Thymus (tissue), 11 donors: Measurements from ENCODE around the gene PPM1N. TPM values are rescaled to one million over a fixed set of nuclear protein-coding genes. Genes with fewer than 3 reads are reported as not detected.

Experiments used
- DNase-seq, 9 donors: peaks; one replicate each; pipeline ENCODE4 v3.0.0-alpha.2; 2013; ENCODE audit warnings: low spot score in 9 of 9, low read depth in 6 of 9, missing footprints in 1 of 9
- H3K27ac ChIP-seq, 2 donors: one replicate each; pipeline ENCODE4 v1.5.1; 2013; ENCODE audit warnings: control low read depth in 1 of 2, low read depth in 1 of 2, low read length in 1 of 2, mild to moderate bottlenecking in 1 of 2, moderate library complexity in 1 of 2
- H3K27me3 ChIP-seq, 2 donors: one replicate each; pipeline ENCODE4 v1.5.1; 2013; ENCODE audit warnings: low read length in 1 of 2; ENCODE audit not compliant: control insufficient read depth in 2 of 2, insufficient read depth in 1 of 2
- H3K36me3 ChIP-seq, 2 donors: one replicate each; pipeline ENCODE4 v1.5.1; 2013; ENCODE audit warnings: low read length in 1 of 2, mild to moderate bottlenecking in 1 of 2, moderate library complexity in 1 of 2; ENCODE audit not compliant: control insufficient read depth in 2 of 2, insufficient read depth in 2 of 2
- H3K4me1 ChIP-seq, 2 donors: one replicate each; pipeline ENCODE4 v1.5.1; 2013; ENCODE audit warnings: low read length in 2 of 2; ENCODE audit not compliant: control insufficient read depth in 2 of 2, insufficient read depth in 2 of 2
- H3K4me3 ChIP-seq, 2 donors: one replicate each; pipeline ENCODE4 v1.5.1; 2013; ENCODE audit warnings: low read length in 2 of 2, control low read depth in 1 of 2, mild to moderate bottlenecking in 1 of 2
- H3K9me3 ChIP-seq, 2 donors: one replicate each; pipeline ENCODE4 v1.5.1; 2013; ENCODE audit warnings: low read length in 1 of 2, mild to moderate bottlenecking in 1 of 2; ENCODE audit not compliant: control insufficient read depth in 2 of 2, insufficient read depth in 1 of 2
- WGBS: extraction: QIAGEN DNeasy Blood & Tissue Kit; methylation state at CpG from one replicate; pipeline ENCODE4 v1.1.7; 2013; 5-methylcytosine and 5-hydroxymethylcytosine counted together
- polyA plus RNA-seq: library from polyadenylated mRNA; stranded (reverse); fragments of 200-250 nt; gene quantifications from one replicate; pipeline ENCODE4 v1.2.3, GENCODE V29; 2013
- total RNA-seq: library from RNA; stranded (reverse); fragments of 120-200 nt; gene quantifications from one replicate; pipeline ENCODE4 v1.2.4, GENCODE V29; 2013
- donor health status: healthy.

Gene PPM1N
- total and polyA plus RNA-seq, 2 donors = 4.0 to 4.8 TPM

- 54% methylated on average over 8 of the region's 8 CpGs for WGBS
- Histone ChIP-seq H3K36me3 (no peaks in the 10 kb centered on the region), H3K4me1 (peaks cover 1 to 20% of the 10 kb centered on the region in 2 donors), H3K27me3 (peaks cover 11 to 32% of the 10 kb centered on the region in 2 donors), H3K4me3 (no peak overlapping the region), H3K9me3 (no peaks in the 10 kb centered on the region), H3K27ac (peak overlapping the region in 1 of 2 donors; percentile 70)
- peak in 3 of 9 donors; percentile 57 to 77 (median 60) for DNase-seq
These were observed 37.4 kb upstream of the PPM1N start for GRCh38 chr19:45460807-45461347.

- Histone ChIP-seq H3K4me1 (peaks cover 2 to 18% of the 10 kb centered on the region in 2 donors), H3K9me3 (no peaks in the 10 kb centered on the region), H3K4me3 (no peak overlapping the region), H3K27ac (no peak overlapping the region), H3K36me3 (no peaks in the 10 kb centered on the region), H3K27me3 (peaks cover 8 to 33% of the 10 kb centered on the region in 2 donors)
- no peak for DNase-seq
- whole genome bisulfite sequencing = 71% methylated on average over 4 of the region's 4 CpGs
These were observed 36.1 kb upstream of the PPM1N start for GRCh38 chr19:45462174-45462573.

- no peaks in the 10 kb centered on the region for H3K9me3 ChIP-seq
- no peak overlapping the region for H3K4me3 ChIP-seq
- H3K4me1 ChIP-seq = peaks cover 7 to 28% of the 10 kb centered on the region in 2 donors
- WGBS = 95% methylated on average over 4 of the region's 4 CpGs
- peaks cover 11 to 42% of the 10 kb centered on the region in 2 donors for H3K27me3 ChIP-seq
- no peaks in the 10 kb centered on the region for H3K36me3 ChIP-seq
- DNase-seq = no peak
- H3K27ac ChIP-seq = no peak overlapping the region
These were observed 35.0 kb upstream of the PPM1N start for GRCh38 chr19:45463241-45463640.

- WGBS = 88% methylated on average over 2 of the region's 2 CpGs
- Histone ChIP-seq H3K4me3 (no peak overlapping the region), H3K4me1 (peaks cover 12 to 37% of the 10 kb centered on the region in 2 donors), H3K27me3 (peaks cover 11 to 50% of the 10 kb centered on the region in 2 donors), H3K9me3 (peaks cover 0 to 8% of the 10 kb centered on the region in 2 donors), H3K36me3 (no peaks in the 10 kb centered on the region), H3K27ac (no peak overlapping the region)
- DNase-seq = no peak
These were observed 34.0 kb upstream of the PPM1N start for GRCh38 chr19:45464274-45464673.

- no peak overlapping the region for H3K4me3 ChIP-seq
- H3K27ac ChIP-seq = no peak overlapping the region
- WGBS = 73% methylated on average over 8 of the region's 8 CpGs
- DNase-seq = no peak
- peaks cover 0 to 14% of the 10 kb centered on the region in 2 donors for H3K9me3 ChIP-seq
- H3K4me1 ChIP-seq = peaks cover 17 to 44% of the 10 kb centered on the region in 2 donors
- H3K27me3 ChIP-seq = peaks cover 11 to 57% of the 10 kb centered on the region in 2 donors
- no peaks in the 10 kb centered on the region for H3K36me3 ChIP-seq
These were observed 33.3 kb upstream of the PPM1N start for GRCh38 chr19:45464852-45465441.

- Histone ChIP-seq H3K9me3 (peaks cover 0 to 19% of the 10 kb centered on the region in 2 donors), H3K27me3 (peaks cover 23 to 77% of the 10 kb centered on the region in 2 donors), H3K36me3 (no peaks in the 10 kb centered on the region), H3K4me3 (peak overlapping the region; percentile 65), H3K27ac (no peak overlapping the region), H3K4me1 (peaks cover 21 to 38% of the 10 kb centered on the region in 2 donors)
- 6% methylated on average over 11 of the region's 11 CpGs for WGBS
- no peak for DNase-seq
These were observed 31.2 kb upstream of the PPM1N start for GRCh38 chr19:45467115-45467455.

- WGBS = under 1% methylated on average over 56 of the region's 56 CpGs
- Histone ChIP-seq H3K36me3 (no peaks in the 10 kb centered on the region), H3K4me3 (peak within 1 kb of the TSS; percentile 65), H3K27me3 (peaks cover 28 to 78% of the 10 kb centered on the region in 2 donors), H3K9me3 (peaks cover 0 to 19% of the 10 kb centered on the region in 2 donors), H3K27ac (peak within 1 kb of the TSS; percentile 81 to 90), H3K4me1 (peaks cover 21 to 42% of the 10 kb centered on the region in 2 donors)
- DNase-seq = peak; percentile 79 to 95 (median 87)
These were observed 30.6 kb upstream of the PPM1N start, which contains the start of gene FOSB for GRCh38 chr19:45467456-45468158. Gene FOSB, plus strand, starts transcription at chr19:45467996. Its CDS starts 591 bp downstream, at chr19:45468587.

- H3K9me3 ChIP-seq = peaks cover 0 to 19% of the 10 kb centered on the region in 2 donors
- peaks cover 33 to 82% of the 10 kb centered on the region in 2 donors for H3K27me3 ChIP-seq
- H3K36me3 ChIP-seq = no peaks in the 10 kb centered on the region
- no peak for DNase-seq
- H3K27ac ChIP-seq = peak overlapping the region in 1 of 2 donors; percentile 57
- H3K4me3 ChIP-seq = peak overlapping the region; percentile 65
- H3K4me1 ChIP-seq = peaks cover 21 to 42% of the 10 kb centered on the region in 2 donors
- WGBS = 2% methylated on average over 31 of the region's 31 CpGs
These were observed 30.0 kb upstream of the PPM1N start for GRCh38 chr19:45468159-45468651.

GRCh38 chr19:45468803-45469131, 29.5 kb upstream of the PPM1N start:
- H3K4me1 ChIP-seq = peaks cover 21 to 42% of the 10 kb centered on the region in 2 donors
- H3K9me3 ChIP-seq = peaks cover 0 to 20% of the 10 kb centered on the region in 2 donors
- peak overlapping the region; percentile 65 for H3K4me3 ChIP-seq
- WGBS = 0% methylated on average over 19 of the region's 19 CpGs
- H3K27ac ChIP-seq = peak overlapping the region; percentile 74 to 90
- H3K27me3 ChIP-seq = peaks cover 38 to 85% of the 10 kb centered on the region in 2 donors
- no peak for DNase-seq
- H3K36me3 ChIP-seq = no peaks in the 10 kb centered on the region
